BE2C (cell line): Measurements from ENCODE around the gene ARMC5.
"Not testable (repeated sequence)": the region's sequence is repeated elsewhere in the genome, so short reads cannot be mapped to it uniquely, and the experiment has no call there.

ENCODE experiments used
- DNase-seq: peaks from one replicate; pipeline ENCODE4 v3.0.0-alpha.2; 2020
- H3K27me3 ChIP-seq: fragments of 250-450 bp; sonication (Bioruptor Pico); 2 replicates; pipeline ENCODE4 v1.5.1; 2020; ENCODE audit warnings: mild to moderate bottlenecking
- H3K36me3 ChIP-seq: fragments of 250-450 bp; sonication (Bioruptor Pico); 2 replicates; pipeline ENCODE4 v1.5.1; 2020; ENCODE audit warnings: mild to moderate bottlenecking
- H3K4me1 ChIP-seq: fragments of 250-450 bp; sonication (Bioruptor Pico); 2 replicates; pipeline ENCODE4 v1.5.1; 2020
- H3K4me3 ChIP-seq: 2 replicates; pipeline ENCODE4 v1.5.1; 2011; ENCODE audit warnings: low read depth, low read length
- H3K9me3 ChIP-seq: fragments of 250-450 bp; sonication (Bioruptor Pico); 2 replicates; pipeline ENCODE4 v1.5.1; 2020
- CTCF ChIP-seq: IDR thresholded peaks from 2 replicates; pipeline ENCODE4 v1.5.1; 2012; ENCODE audit warnings: mild to moderate bottlenecking, low read depth, low read length

ARMC5 gene

GRCh38 chr16:31499928-31500327, 40.6 kb downstream of the ARMC5 start:
- Histone ChIP-seq H3K4me3 (no peak overlapping the region), H3K4me1 (no peaks in the 10 kb centered on the region), H3K9me3 (no peaks in the 10 kb centered on the region), H3K36me3 (no peaks in the 10 kb centered on the region), H3K27me3 (no peaks in the 10 kb centered on the region)
- DNase-seq = no peak
- no peak for TF ChIP-seq CTCF

- no peaks in the 10 kb centered on the region for H3K36me3 ChIP-seq
- H3K27me3 ChIP-seq = no peaks in the 10 kb centered on the region
These were observed 42.1 kb downstream of the ARMC5 start for GRCh38 chr16:31501226-31501965.

GRCh38 chr16:31501966-31502348, 42.7 kb downstream of the ARMC5 start:
- Histone ChIP-seq H3K9me3 (no peaks in the 10 kb centered on the region), H3K4me3 (no peak overlapping the region), H3K36me3 (no peaks in the 10 kb centered on the region), H3K27me3 (no peaks in the 10 kb centered on the region), H3K4me1 (no peaks in the 10 kb centered on the region)
- no peak for DNase-seq
- TF ChIP-seq CTCF = no peak

More at GRCh38 chr16:31501226-31501965, 42.1 kb downstream of the ARMC5 start:
- no peaks in the 10 kb centered on the region for H3K4me1 ChIP-seq
- H3K9me3 ChIP-seq = no peaks in the 10 kb centered on the region
- no peak for DNase-seq
- TF ChIP-seq CTCF = no peak
- H3K4me3 ChIP-seq = no peak overlapping the region

- Histone ChIP-seq H3K36me3 (no peaks in the 10 kb centered on the region), H3K4me1 (no peaks in the 10 kb centered on the region), H3K27me3 (no peaks in the 10 kb centered on the region), H3K4me3 (no peak overlapping the region), H3K9me3 (no peaks in the 10 kb centered on the region)
- no peak for DNase-seq
- TF ChIP-seq CTCF = no peak
These were observed 43.7 kb downstream of the ARMC5 start for GRCh38 chr16:31502981-31503380.

GRCh38 chr16:31503555-31503954, 44.3 kb downstream of the ARMC5 start:
- not testable (repeated sequence) for H3K4me1 ChIP-seq, DNase-seq, H3K9me3 ChIP-seq, H3K36me3 ChIP-seq, H3K4me3 ChIP-seq, H3K27me3 ChIP-seq

GRCh38 chr16:31504159-31504558, 44.9 kb downstream of the ARMC5 start:
- no peaks in the 10 kb centered on the region for H3K4me1 ChIP-seq
- H3K4me3 ChIP-seq = no peak overlapping the region

More at GRCh38 chr16:31504159-31504558, 44.9 kb downstream of the ARMC5 start:
- no peak for TF ChIP-seq CTCF
- H3K27me3 ChIP-seq = no peaks in the 10 kb centered on the region
- no peaks in the 10 kb centered on the region for H3K36me3 ChIP-seq
- H3K9me3 ChIP-seq = no peaks in the 10 kb centered on the region
- DNase-seq = no peak
